Endothelial cell of umbilical vein (primary cell): ENCODE measurements around the gene GRPEL1. TPM values are rescaled to one million over a fixed set of nuclear protein-coding genes. Genes with fewer than 3 reads are reported as not detected.

Experiments
- BruUV-seq: library from RNA; stranded (reverse); fragments of 400-500 nt; replicated peaks from 2 replicates; lab custom pipeline; 2021; lab: Mats Ljungman, UMichigan
- CTCF ChIA-PET: fragments of 300-600, 350-600 bp; sonication (Branson Sonifier 250); formaldehyde crosslinking; loops from one replicate; lab custom pipeline; 2021; ENCODE audit warnings: antibody characterized with exemption, inconsistent platforms; lab: Charles Lee
- POLR2A ChIA-PET: fragments of 300-600, 350-600 bp; sonication (Branson Sonifier 250); formaldehyde crosslinking; loops from one replicate; lab custom pipeline; 2021; ENCODE audit warnings: antibody characterized with exemption, inconsistent platforms; lab: Charles Lee
- DNase-seq: peaks from one replicate; pipeline ENCODE4 v3.0.0-alpha.2; 2011; ENCODE audit warnings: low read depth, low spot score
- FAIRE-seq: peaks from 2 replicates; lab custom pipeline; 2011; peaks lifted over from hg19 to GRCh38; lab: Jason Lieb, UNC
- H2AFZ ChIP-seq: 2 replicates; pipeline ENCODE4 v1.6.0; 2012; ENCODE audit warnings: low read depth, low read length, control low read depth, inconsistent platforms
- H3K27ac ChIP-seq: 2 replicates; pipeline ENCODE4 v1.5.1; 2011; ENCODE audit warnings: low read depth, mild to moderate bottlenecking, control low read depth, low read length, moderate library complexity; ENCODE audit not compliant: insufficient read depth
- H3K27me3 ChIP-seq, 2 experiments: 2 replicates each; pipeline versions ENCODE4 v1.6.0 to v1.6.1; 2011; ENCODE audit warnings: low read length in 2 of 2, mixed read lengths in 1 of 2; ENCODE audit not compliant: control insufficient read depth in 2 of 2, insufficient read depth in 2 of 2
- H3K36me3 ChIP-seq, 2 experiments: 2 replicates in 1 of 2; 3 replicates in 1 of 2; pipeline ENCODE4 v1.5.1; 2011; ENCODE audit warnings: low read length in 2 of 2, mild to moderate bottlenecking in 1 of 2, moderate library complexity in 1 of 2; ENCODE audit not compliant: control insufficient read depth in 2 of 2, insufficient read depth in 2 of 2; ENCODE audit errors: extremely low read depth in 1 of 2
- H3K4me1 ChIP-seq: 3 replicates; pipeline ENCODE4 v1.5.1; 2011; ENCODE audit warnings: mild to moderate bottlenecking, low read length; ENCODE audit not compliant: control insufficient read depth, insufficient read depth; ENCODE audit errors: extremely low read depth
- H3K4me2 ChIP-seq: 2 replicates; pipeline ENCODE4 v1.6.1; 2011; ENCODE audit warnings: low read length, control low read depth, mixed read lengths; ENCODE audit not compliant: insufficient read depth
- H3K4me3 ChIP-seq, 3 experiments: fragments of 200-600 bp in 1 of 3; sonication (generic), shearing (Covaris generic) in 1 of 3; replicated peaks in 1 of 3; 2 replicates each; pipeline ENCODE4 v1.5.1; 2011 to 2016; ENCODE audit warnings: control low read depth in 3 of 3, low read length in 3 of 3, mild to moderate bottlenecking in 2 of 3, inconsistent platforms in 1 of 3, low read depth in 1 of 3, moderate library complexity in 1 of 3; ENCODE audit not compliant: insufficient read depth in 1 of 3
- H3K79me2 ChIP-seq: 2 replicates; pipeline ENCODE4 v1.6.0; 2012; ENCODE audit warnings: low read length, inconsistent platforms; ENCODE audit not compliant: control insufficient read depth, insufficient read depth
- H3K9ac ChIP-seq: replicated peaks from 2 replicates; pipeline ENCODE3; 2011; ENCODE audit warnings: low read length, control low read depth; ENCODE audit not compliant: insufficient read depth; ENCODE audit errors: extremely low read depth
- H3K9me1 ChIP-seq: replicated peaks from 3 replicates; pipeline ENCODE4 v1.6.0; 2011; ENCODE audit warnings: mild to moderate bottlenecking, low read length; ENCODE audit not compliant: control insufficient read depth, insufficient read depth; ENCODE audit errors: extremely low read depth
- H3K9me3 ChIP-seq: replicated peaks from 2 replicates; pipeline ENCODE4 v1.5.1; 2012; ENCODE audit warnings: low read length, inconsistent platforms; ENCODE audit not compliant: control insufficient read depth, insufficient read depth
- H4K20me1 ChIP-seq: replicated peaks from 2 replicates; pipeline ENCODE3; 2011; ENCODE audit warnings: mild to moderate bottlenecking, low read length; ENCODE audit not compliant: control insufficient read depth, insufficient read depth; ENCODE audit errors: extremely low read depth
- EZH2 ChIP-seq: IDR thresholded peaks from 2 replicates; pipeline ENCODE4 v1.6.1; 2012; ENCODE audit warnings: borderline replicate concordance, low read depth, mild to moderate bottlenecking, moderate library complexity, low read length, inconsistent platforms; ENCODE audit not compliant: severe bottlenecking
- FOS ChIP-seq: IDR thresholded peaks from 2 replicates; pipeline ENCODE4 v1.6.1; 2011; ENCODE audit warnings: mild to moderate bottlenecking, low read length, moderate library complexity, borderline replicate concordance; ENCODE audit not compliant: insufficient read depth
- GATA2 ChIP-seq: IDR thresholded peaks from 2 replicates; pipeline ENCODE4 v1.7.0; 2011; ENCODE audit warnings: low read depth, mild to moderate bottlenecking, moderate library complexity, mixed read lengths, low read length; ENCODE audit not compliant: insufficient read length, insufficient read depth
- JUN ChIP-seq: IDR thresholded peaks from 2 replicates; pipeline ENCODE4 v1.6.1; 2011; ENCODE audit warnings: borderline replicate concordance, low read depth; ENCODE audit not compliant: insufficient read length, insufficient read depth
- MYC ChIP-seq: IDR thresholded peaks from one replicate; pipeline ENCODE4 v1.6.1; 2011; ENCODE audit warnings: mild to moderate bottlenecking, low read depth, low read length
- POLR2A ChIP-seq: IDR thresholded peaks from 2 replicates; pipeline ENCODE4 v1.6.1; 2012; ENCODE audit warnings: low read depth, mild to moderate bottlenecking, control low read depth, low read length
- POLR2AphosphoS5 ChIP-seq: IDR thresholded peaks from 2 replicates; pipeline ENCODE4 v1.6.1; 2012; ENCODE audit warnings: low read depth, mild to moderate bottlenecking, control low read depth, low read length, moderate library complexity; ENCODE audit not compliant: insufficient read depth
- dilution Hi-C: fragments of 300-500 bp; cut with MboI; formaldehyde crosslinking; loops from one replicate; pipeline ENCODE4 v1.15.0; 2019; ENCODE audit warnings: low sequenced_read_pairs; ENCODE audit not compliant: extremely low pct_ligation_motif_present
- intact Hi-C: fragments of 100-400 bp; cut with micrococcal nuclease; formaldehyde crosslinking; loops from one replicate; pipeline ENCODE4 v1.10.0; 2022
- polyA plus RNA-seq, 4 experiments: library from polyadenylated mRNA; depleted of rRNA in 3 of 4; stranded (reverse) in 3 of 4; unstranded in 1 of 4; fragments of >200 nt; gene quantifications; 2 replicates each; pipeline versions ENCODE4 v1.2.1 to v1.2.3, GENCODE V29; 2011 to 2012; ENCODE audit warnings: missing spikeins in 1 of 4
- total RNA-seq: library from RNA; stranded (reverse); gene quantifications from 2 replicates; pipeline ENCODE4 v1.2.3, GENCODE V29; 2021
- TF ChIP-seq, protein P1 (sequence below): IDR thresholded peaks from 2 replicates; pipeline ENCODE4 v1.6.1; 2011; ENCODE audit not compliant: insufficient read depth, insufficient read length
- TF ChIP-seq, protein P2 (sequence below), 2 donors: IDR thresholded peaks; 1 replicate in 1 of 2; 2 replicates in 1 of 2; pipeline ENCODE4 v1.5.1; 2011; ENCODE audit warnings: low read length in 2 of 2, mild to moderate bottlenecking in 2 of 2, moderate library complexity in 2 of 2, control low read depth in 1 of 2, inconsistent platforms in 1 of 2, low read depth in 1 of 2; ENCODE audit not compliant: insufficient read depth in 1 of 2; ENCODE audit errors: extremely low read depth in 1 of 2

Gene GRPEL1
- total and polyA plus RNA-seq, 2 donors (not counting 3 experiments of a cell fraction or from before 2014, with no cell fraction given) = 17.3 to 42.6 TPM

GRCh38 chr4:7016512-7016911 lies 51.4 kb downstream of the GRPEL1 start:
- FAIRE-seq = no peak
- Histone ChIP-seq H3K4me1 (no peaks in the 10 kb centered on the region), H4K20me1 (no peaks in the 10 kb centered on the region), H3K9me3 (no peaks in the 10 kb centered on the region), H3K4me3 (no peak overlapping the region), H3K27ac (no peak overlapping the region), H3K36me3 (peaks cover 0 to 16% of the 10 kb centered on the region in 2 experiments), H2AFZ (no peak overlapping the region), H3K27me3 (no peaks in the 10 kb centered on the region), H3K4me2 (no peak overlapping the region), H3K9ac (no peak overlapping the region), H3K9me1 (no peaks in the 10 kb centered on the region), H3K79me2 (no peaks in the 10 kb centered on the region)
- POLR2A ChIA-PET = no interaction called here
- no TSS peak for BruUV-seq
- intact Hi-C loops (no loop called here), dilution Hi-C loops (no loop called here)
- DNase-seq = no peak
- TF ChIP-seq, protein P1, sequence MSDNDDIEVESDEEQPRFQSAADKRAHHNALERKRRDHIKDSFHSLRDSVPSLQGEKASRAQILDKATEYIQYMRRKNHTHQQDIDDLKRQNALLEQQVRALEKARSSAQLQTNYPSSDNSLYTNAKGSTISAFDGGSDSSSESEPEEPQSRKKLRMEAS = no peak
- TF ChIP-seq EZH2 = no peak
- TF ChIP-seq POLR2AphosphoS5 = no peak
- TF ChIP-seq, protein P2, sequence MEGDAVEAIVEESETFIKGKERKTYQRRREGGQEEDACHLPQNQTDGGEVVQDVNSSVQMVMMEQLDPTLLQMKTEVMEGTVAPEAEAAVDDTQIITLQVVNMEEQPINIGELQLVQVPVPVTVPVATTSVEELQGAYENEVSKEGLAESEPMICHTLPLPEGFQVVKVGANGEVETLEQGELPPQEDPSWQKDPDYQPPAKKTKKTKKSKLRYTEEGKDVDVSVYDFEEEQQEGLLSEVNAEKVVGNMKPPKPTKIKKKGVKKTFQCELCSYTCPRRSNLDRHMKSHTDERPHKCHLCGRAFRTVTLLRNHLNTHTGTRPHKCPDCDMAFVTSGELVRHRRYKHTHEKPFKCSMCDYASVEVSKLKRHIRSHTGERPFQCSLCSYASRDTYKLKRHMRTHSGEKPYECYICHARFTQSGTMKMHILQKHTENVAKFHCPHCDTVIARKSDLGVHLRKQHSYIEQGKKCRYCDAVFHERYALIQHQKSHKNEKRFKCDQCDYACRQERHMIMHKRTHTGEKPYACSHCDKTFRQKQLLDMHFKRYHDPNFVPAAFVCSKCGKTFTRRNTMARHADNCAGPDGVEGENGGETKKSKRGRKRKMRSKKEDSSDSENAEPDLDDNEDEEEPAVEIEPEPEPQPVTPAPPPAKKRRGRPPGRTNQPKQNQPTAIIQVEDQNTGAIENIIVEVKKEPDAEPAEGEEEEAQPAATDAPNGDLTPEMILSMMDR (IDR thresholded peaks at IDR 0.05; ENCODE audit: extremely low read depth in 1 of 2, insufficient read depth in 1 of 2, low read depth in 1 of 2, low read length in 2 of 2) = no peak
- TF ChIP-seq POLR2A = no peak
- TF ChIP-seq MYC = no peak
- no peak for TF ChIP-seq FOS
- TF ChIP-seq JUN = no peak
- no peak for TF ChIP-seq GATA2
- CTCF ChIA-PET = no interaction called here
